Measurements from ENCODE around the gene NEIL3. TPM values are rescaled to one million over a fixed set of nuclear protein-coding genes. Genes with fewer than 3 reads are reported as not detected.

The NEIL3 gene
- total RNA-seq, 1 donor from 2014 or later, result 10.1 TPM

- H3K9me3 Mint-ChIP-seq, result peaks cover 7% of the 10 kb centered on the region
- TF ChIP-seq, protein P1, sequence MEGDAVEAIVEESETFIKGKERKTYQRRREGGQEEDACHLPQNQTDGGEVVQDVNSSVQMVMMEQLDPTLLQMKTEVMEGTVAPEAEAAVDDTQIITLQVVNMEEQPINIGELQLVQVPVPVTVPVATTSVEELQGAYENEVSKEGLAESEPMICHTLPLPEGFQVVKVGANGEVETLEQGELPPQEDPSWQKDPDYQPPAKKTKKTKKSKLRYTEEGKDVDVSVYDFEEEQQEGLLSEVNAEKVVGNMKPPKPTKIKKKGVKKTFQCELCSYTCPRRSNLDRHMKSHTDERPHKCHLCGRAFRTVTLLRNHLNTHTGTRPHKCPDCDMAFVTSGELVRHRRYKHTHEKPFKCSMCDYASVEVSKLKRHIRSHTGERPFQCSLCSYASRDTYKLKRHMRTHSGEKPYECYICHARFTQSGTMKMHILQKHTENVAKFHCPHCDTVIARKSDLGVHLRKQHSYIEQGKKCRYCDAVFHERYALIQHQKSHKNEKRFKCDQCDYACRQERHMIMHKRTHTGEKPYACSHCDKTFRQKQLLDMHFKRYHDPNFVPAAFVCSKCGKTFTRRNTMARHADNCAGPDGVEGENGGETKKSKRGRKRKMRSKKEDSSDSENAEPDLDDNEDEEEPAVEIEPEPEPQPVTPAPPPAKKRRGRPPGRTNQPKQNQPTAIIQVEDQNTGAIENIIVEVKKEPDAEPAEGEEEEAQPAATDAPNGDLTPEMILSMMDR (conservative IDR thresholded peaks at IDR 0.05), result no peak
- DNase-seq (ENCODE audit: extremely low spot score, unreplicated experiment), result no peak
- no peaks in the 10 kb centered on the region for H3K27me3 Mint-ChIP-seq
- no peak overlapping the region for H3K4me3 Mint-ChIP-seq
- peaks cover 8% of the 10 kb centered on the region for H3K4me1 Mint-ChIP-seq (ENCODE audit: unreplicated experiment)
- no peaks in the 10 kb centered on the region for H3K36me3 Mint-ChIP-seq
- H3K27ac Mint-ChIP-seq, result no peak overlapping the region
These were observed 83.6 kb downstream of the NEIL3 start for GRCh38 chr4:177393236-177393635.

- TF ChIP-seq, protein P1 (conservative IDR thresholded peaks at IDR 0.05), result no peak
- peaks cover 7% of the 10 kb centered on the region for H3K9me3 Mint-ChIP-seq
- no peak overlapping the region for H3K4me3 Mint-ChIP-seq
- H3K36me3 Mint-ChIP-seq, result no peaks in the 10 kb centered on the region
- H3K4me1 Mint-ChIP-seq (ENCODE audit: unreplicated experiment), result no peaks in the 10 kb centered on the region
- H3K27ac Mint-ChIP-seq, result no peak overlapping the region
- no peak for DNase-seq (ENCODE audit: extremely low spot score, unreplicated experiment)
- no peaks in the 10 kb centered on the region for H3K27me3 Mint-ChIP-seq
These were observed 86.7 kb downstream of the NEIL3 start for GRCh38 chr4:177396352-177396751.

DNA sequence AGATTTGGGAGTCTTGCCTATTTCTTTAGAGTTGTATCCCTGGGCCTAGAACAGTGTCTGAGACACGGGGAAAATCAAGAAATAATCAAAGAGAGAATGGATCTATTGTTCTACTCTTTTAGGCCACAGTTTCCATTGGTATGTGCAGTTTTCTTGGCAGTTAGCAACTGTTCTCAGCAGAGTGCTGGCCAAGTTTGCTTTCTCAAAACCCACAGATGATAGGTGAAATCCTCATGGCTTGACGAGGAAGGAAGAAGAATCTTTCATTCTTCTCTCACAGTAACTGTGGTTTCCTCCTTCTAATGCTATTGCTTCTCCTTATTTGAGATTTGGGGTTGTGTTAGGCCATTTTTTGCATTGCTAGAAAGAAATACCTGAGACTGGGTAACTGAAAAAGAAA lies 90.4 kb downstream of the NEIL3 start:
- TF ChIP-seq, protein P1 (conservative IDR thresholded peaks at IDR 0.05), result no peak
- H3K4me3 Mint-ChIP-seq, result no peak overlapping the region
- no peak overlapping the region for H3K27ac Mint-ChIP-seq
- peaks cover 17% of the 10 kb centered on the region for H3K9me3 Mint-ChIP-seq
- no peaks in the 10 kb centered on the region for H3K36me3 Mint-ChIP-seq
- H3K27me3 Mint-ChIP-seq, result no peaks in the 10 kb centered on the region
- no peak for DNase-seq (ENCODE audit: extremely low spot score, unreplicated experiment)
- H3K4me1 Mint-ChIP-seq (ENCODE audit: unreplicated experiment), result peaks cover 21% of the 10 kb centered on the region

DNA sequence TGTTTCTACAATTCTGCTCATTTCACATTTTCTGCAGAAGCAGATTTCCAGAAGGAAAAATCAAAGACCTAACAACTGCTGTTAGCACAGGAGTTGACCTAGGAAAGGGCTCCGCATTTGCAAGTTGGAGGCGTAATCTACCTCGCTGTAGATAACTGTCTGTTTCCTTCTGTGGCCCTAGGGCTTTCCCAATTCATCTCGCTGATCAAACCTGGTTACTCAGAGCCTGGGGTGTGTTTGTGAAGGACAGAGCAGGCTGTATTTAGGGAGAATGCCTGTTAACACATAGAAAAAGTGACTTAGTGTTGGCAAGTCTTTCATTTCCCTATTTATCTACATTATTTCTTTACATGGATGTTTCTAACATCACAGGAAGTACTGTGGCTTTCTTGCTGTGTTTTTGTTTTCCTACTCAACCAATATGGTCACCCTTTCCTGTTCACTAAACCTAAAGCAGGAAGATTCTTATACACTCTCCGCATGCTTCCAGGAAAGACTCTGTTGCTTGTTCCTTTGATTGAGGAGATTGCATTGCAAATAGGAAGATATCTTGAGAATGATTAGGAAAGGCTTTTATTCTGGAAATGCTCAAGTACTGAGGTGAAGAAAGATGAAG lies 92.1 kb downstream of the NEIL3 start:
- Mint-ChIP-seq H3K4me3 (no peak overlapping the region), H3K9me3 (peaks cover 17% of the 10 kb centered on the region), H3K4me1 (ENCODE audit: unreplicated experiment) (peaks cover 21% of the 10 kb centered on the region), H3K36me3 (no peaks in the 10 kb centered on the region), H3K27me3 (no peaks in the 10 kb centered on the region), H3K27ac (no peak overlapping the region)
- no peak for DNase-seq (ENCODE audit: extremely low spot score, unreplicated experiment)
- TF ChIP-seq, protein P1 (conservative IDR thresholded peaks at IDR 0.05), result no peak

DNA sequence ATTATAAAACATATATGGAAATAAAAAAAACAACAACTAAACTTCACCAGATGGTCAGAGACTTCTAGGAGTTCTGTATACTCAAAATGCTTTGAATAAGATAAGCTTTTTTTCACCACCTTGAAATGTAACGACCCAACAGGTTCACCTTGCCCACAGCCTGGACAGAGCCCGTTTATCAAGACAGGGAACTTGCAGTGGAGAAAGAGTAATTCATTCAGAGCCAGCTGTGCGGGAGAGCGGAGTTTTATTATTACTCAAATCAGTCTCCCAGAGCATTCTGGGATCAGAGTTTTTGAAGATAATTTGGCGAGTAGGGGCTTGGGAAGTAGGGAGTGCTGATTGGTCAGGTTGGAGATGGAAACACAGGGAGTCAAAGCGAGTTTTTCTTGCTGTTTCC lies 94.1 kb downstream of the NEIL3 start:
- Mint-ChIP-seq H3K9me3 (peaks cover 16% of the 10 kb centered on the region), H3K4me1 (ENCODE audit: unreplicated experiment) (peaks cover 21% of the 10 kb centered on the region), H3K4me3 (peak overlapping the region; percentile 58), H3K36me3 (peaks cover 5% of the 10 kb centered on the region), H3K27ac (peak overlapping the region; percentile 80), H3K27me3 (no peaks in the 10 kb centered on the region)
- DNase-seq (ENCODE audit: extremely low spot score, unreplicated experiment), result no peak
- TF ChIP-seq, protein P1 (conservative IDR thresholded peaks at IDR 0.05), result no peak
